Uterus (tissue), 2 donors: ENCODE measurements around the gene FASN.

Experiments
- POLR2A ChIP-seq, 2 donors: fragments of 450-650 bp; IDR thresholded peaks; one replicate each; pipeline ENCODE4 v1.6.1; 2016; ENCODE audit warnings: antibody characterized with exemption in 2 of 2, mild to moderate bottlenecking in 1 of 2, moderate library complexity in 1 of 2
- TF ChIP-seq, protein P1 (sequence below), 4 experiments: fragments of 200-600 bp in 2 of 4; fragments of 450-650 bp in 2 of 4; sonication (generic) in 2 of 4; IDR thresholded peaks; one replicate each; pipeline ENCODE4 v1.5.1; 2016 to 2019; ENCODE audit warnings: antibody characterized with exemption in 4 of 4, mild to moderate bottlenecking in 2 of 4, moderate library complexity in 1 of 4

DNA sequence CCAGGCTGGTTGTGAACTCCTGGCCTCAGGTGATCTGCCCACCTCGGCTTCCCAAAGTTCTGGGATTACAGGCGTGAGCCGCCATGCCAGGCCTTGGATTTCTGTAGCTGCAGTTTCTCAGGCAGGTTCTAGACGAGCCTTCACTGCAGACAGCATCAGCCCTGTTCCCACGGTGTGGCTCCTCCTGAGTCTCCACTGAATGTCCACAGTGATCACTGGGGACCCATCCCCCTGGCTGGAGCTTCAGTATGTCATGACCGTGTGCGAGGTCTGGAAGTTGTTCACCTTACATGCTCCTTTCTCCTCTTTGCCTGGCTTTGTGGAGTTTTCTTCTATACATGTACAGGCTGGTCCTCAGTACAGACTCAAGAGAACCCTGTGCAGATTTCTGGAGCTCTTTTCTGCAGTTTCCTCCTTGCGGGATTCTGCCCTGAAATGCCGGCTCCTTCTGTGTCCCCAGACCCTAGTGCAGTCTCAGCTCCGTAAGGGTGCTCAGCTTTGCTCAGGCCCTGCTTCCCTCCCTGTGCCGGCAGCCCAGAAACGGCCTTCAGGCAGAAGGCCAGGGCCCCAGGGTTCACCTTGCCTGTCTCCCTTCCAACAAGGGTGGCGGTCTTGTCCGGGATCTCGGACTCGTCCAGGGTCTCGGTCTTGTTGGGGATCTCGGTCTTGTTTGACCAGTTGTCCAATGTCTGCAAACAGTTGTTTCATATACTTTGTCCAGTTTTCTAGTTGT is 14.3 kb upstream of the FASN start:
- TF ChIP-seq, protein P1, sequence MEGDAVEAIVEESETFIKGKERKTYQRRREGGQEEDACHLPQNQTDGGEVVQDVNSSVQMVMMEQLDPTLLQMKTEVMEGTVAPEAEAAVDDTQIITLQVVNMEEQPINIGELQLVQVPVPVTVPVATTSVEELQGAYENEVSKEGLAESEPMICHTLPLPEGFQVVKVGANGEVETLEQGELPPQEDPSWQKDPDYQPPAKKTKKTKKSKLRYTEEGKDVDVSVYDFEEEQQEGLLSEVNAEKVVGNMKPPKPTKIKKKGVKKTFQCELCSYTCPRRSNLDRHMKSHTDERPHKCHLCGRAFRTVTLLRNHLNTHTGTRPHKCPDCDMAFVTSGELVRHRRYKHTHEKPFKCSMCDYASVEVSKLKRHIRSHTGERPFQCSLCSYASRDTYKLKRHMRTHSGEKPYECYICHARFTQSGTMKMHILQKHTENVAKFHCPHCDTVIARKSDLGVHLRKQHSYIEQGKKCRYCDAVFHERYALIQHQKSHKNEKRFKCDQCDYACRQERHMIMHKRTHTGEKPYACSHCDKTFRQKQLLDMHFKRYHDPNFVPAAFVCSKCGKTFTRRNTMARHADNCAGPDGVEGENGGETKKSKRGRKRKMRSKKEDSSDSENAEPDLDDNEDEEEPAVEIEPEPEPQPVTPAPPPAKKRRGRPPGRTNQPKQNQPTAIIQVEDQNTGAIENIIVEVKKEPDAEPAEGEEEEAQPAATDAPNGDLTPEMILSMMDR (IDR thresholded peaks at IDR 0.05), result no peak
- no peak for TF ChIP-seq POLR2A (IDR thresholded peaks at IDR 0.05)
